Skeletal muscle tissue (tissue), 4 donors: Measurements from ENCODE around the gene CTNNB1. TPM values are rescaled to one million over a fixed set of nuclear protein-coding genes. Genes with fewer than 3 reads are reported as not detected.

Experiments
- H3K27ac ChIP-seq: one replicate; pipeline ENCODE4 v1.7.0; 2013; ENCODE audit warnings: mild to moderate bottlenecking, low read depth, low read length, inconsistent platforms
- H3K27me3 ChIP-seq, 3 donors: one replicate each; pipeline ENCODE4 v1.7.0; 2013; ENCODE audit warnings: low read length in 3 of 3; ENCODE audit not compliant: control insufficient read depth in 3 of 3, insufficient read depth in 3 of 3
- H3K36me3 ChIP-seq, 3 donors: one replicate each; pipeline ENCODE4 v1.7.0; 2013; ENCODE audit warnings: low read length in 3 of 3; ENCODE audit not compliant: control insufficient read depth in 3 of 3, insufficient read depth in 3 of 3
- H3K4me1 ChIP-seq, 3 donors: one replicate each; pipeline ENCODE4 v1.7.0; 2013; ENCODE audit warnings: low read length in 3 of 3, mild to moderate bottlenecking in 3 of 3; ENCODE audit not compliant: control insufficient read depth in 3 of 3, insufficient read depth in 3 of 3
- H3K4me3 ChIP-seq, 3 donors: one replicate each; pipeline ENCODE4 v1.7.0; 2013; ENCODE audit warnings: low read length in 3 of 3
- H3K9ac ChIP-seq, 3 donors: one replicate each; pipeline ENCODE4 v1.7.0; 2013; ENCODE audit warnings: low read length in 3 of 3, mild to moderate bottlenecking in 3 of 3, moderate library complexity in 2 of 3, low read depth in 1 of 3
- H3K9me3 ChIP-seq, 3 donors: one replicate each; pipeline ENCODE4 v1.7.0; 2013; ENCODE audit warnings: low read length in 3 of 3; ENCODE audit not compliant: control insufficient read depth in 3 of 3
- total RNA-seq: library from RNA; depleted of rRNA; stranded (reverse); fragments of >200 nt; gene quantifications from one replicate; pipeline ENCODE4 v1.2.3, GENCODE V29; 2014
- donor health status: Osteomylitis.

The CTNNB1 gene
- total RNA-seq, result 1,044 TPM

- peaks cover 7 to 16% (median 11%) of the 10 kb centered on the region in 3 donors for H3K4me1 ChIP-seq
- H3K4me3 ChIP-seq, result peak within 1 kb of the TSS; percentile 85 to 95 (median 93)
- peak within 1 kb of the TSS; percentile 95 to 98 (median 97) for H3K9ac ChIP-seq
- H3K36me3 ChIP-seq, result no peaks in the 10 kb centered on the region
- H3K27ac ChIP-seq, result peak within 1 kb of the TSS; percentile 96
- no peaks in the 10 kb centered on the region for H3K9me3 ChIP-seq
- H3K27me3 ChIP-seq, result no peaks in the 10 kb centered on the region
Measured at GRCh38 chr3:41198950-41199865, at the start of gene CTNNB1. Gene CTNNB1 (plus strand): TSS chr3:41199505. CDS start chr3:41224069, 24,564 bp downstream.

- no peaks in the 10 kb centered on the region for H3K4me1 ChIP-seq
- H3K9me3 ChIP-seq, result no peaks in the 10 kb centered on the region
- no peak overlapping the region for H3K27ac ChIP-seq
- no peaks in the 10 kb centered on the region for H3K27me3 ChIP-seq
- no peaks in the 10 kb centered on the region for H3K36me3 ChIP-seq
- no peak overlapping the region for H3K4me3 ChIP-seq
- no peak overlapping the region for H3K9ac ChIP-seq
Measured at GRCh38 chr3:41155834-41156233, 43.5 kb upstream of the CTNNB1 start.

GRCh38 chr3:41158947-41159346, 40.4 kb upstream of the CTNNB1 start:
- H3K4me1 ChIP-seq, result no peaks in the 10 kb centered on the region
- H3K27me3 ChIP-seq, result no peaks in the 10 kb centered on the region
- no peaks in the 10 kb centered on the region for H3K9me3 ChIP-seq
- no peak overlapping the region for H3K9ac ChIP-seq
- no peaks in the 10 kb centered on the region for H3K36me3 ChIP-seq
- no peak overlapping the region for H3K4me3 ChIP-seq
- H3K27ac ChIP-seq, result no peak overlapping the region

GRCh38 chr3:41159588-41160189, 39.6 kb upstream of the CTNNB1 start:
- Histone ChIP-seq H3K27me3 (no peaks in the 10 kb centered on the region), H3K9ac (no peak overlapping the region), H3K9me3 (no peaks in the 10 kb centered on the region), H3K4me1 (no peaks in the 10 kb centered on the region), H3K4me3 (no peak overlapping the region), H3K36me3 (no peaks in the 10 kb centered on the region), H3K27ac (no peak overlapping the region)

GRCh38 chr3:41162541-41162940, 36.8 kb upstream of the CTNNB1 start:
- H3K27ac ChIP-seq, result no peak overlapping the region
- no peaks in the 10 kb centered on the region for H3K36me3 ChIP-seq
- no peaks in the 10 kb centered on the region for H3K27me3 ChIP-seq
- no peak overlapping the region for H3K9ac ChIP-seq
- H3K4me3 ChIP-seq, result no peak overlapping the region
- no peaks in the 10 kb centered on the region for H3K9me3 ChIP-seq
- no peaks in the 10 kb centered on the region for H3K4me1 ChIP-seq

GRCh38 chr3:41163006-41163405, 36.3 kb upstream of the CTNNB1 start:
- Histone ChIP-seq H3K4me3 (no peak overlapping the region), H3K36me3 (no peaks in the 10 kb centered on the region), H3K4me1 (no peaks in the 10 kb centered on the region), H3K9ac (no peak overlapping the region), H3K27me3 (no peaks in the 10 kb centered on the region), H3K9me3 (no peaks in the 10 kb centered on the region), H3K27ac (no peak overlapping the region)

GRCh38 chr3:41163421-41163820, 35.9 kb upstream of the CTNNB1 start:
- Histone ChIP-seq H3K36me3 (no peaks in the 10 kb centered on the region), H3K9ac (no peak overlapping the region), H3K9me3 (no peaks in the 10 kb centered on the region), H3K27ac (no peak overlapping the region), H3K27me3 (no peaks in the 10 kb centered on the region), H3K4me1 (no peaks in the 10 kb centered on the region), H3K4me3 (no peak overlapping the region)

GRCh38 chr3:41164777-41165176, 34.5 kb upstream of the CTNNB1 start:
- H3K36me3 ChIP-seq, result no peaks in the 10 kb centered on the region
- H3K4me1 ChIP-seq, result no peaks in the 10 kb centered on the region
- H3K4me3 ChIP-seq, result no peak overlapping the region
- H3K9me3 ChIP-seq, result no peaks in the 10 kb centered on the region
- no peak overlapping the region for H3K27ac ChIP-seq
- H3K9ac ChIP-seq, result no peak overlapping the region
- peaks cover 0 to 4% (median 0%) of the 10 kb centered on the region in 3 donors for H3K27me3 ChIP-seq

- no peak overlapping the region for H3K9ac ChIP-seq
- peaks cover 0 to 4% (median 0%) of the 10 kb centered on the region in 3 donors for H3K27me3 ChIP-seq
- H3K4me1 ChIP-seq, result no peaks in the 10 kb centered on the region
- H3K36me3 ChIP-seq, result no peaks in the 10 kb centered on the region
- no peak overlapping the region for H3K27ac ChIP-seq
- no peaks in the 10 kb centered on the region for H3K9me3 ChIP-seq
- no peak overlapping the region for H3K4me3 ChIP-seq
Measured at GRCh38 chr3:41167722-41168497, 31.4 kb upstream of the CTNNB1 start.
